Raji (cell line): Measurements from ENCODE around the gene MC3R.

Experiments
- POLR2A ChIP-seq: IDR thresholded peaks from 2 replicates; pipeline ENCODE4 v1.6.1; 2011; ENCODE audit warnings: low read depth, low read length, control low read depth; ENCODE audit not compliant: insufficient read depth

Gene MC3R

GRCh38 chr20:56229812-56230211 is 18.7 kb upstream of the MC3R start:
- TF ChIP-seq POLR2A = no peak

- TF ChIP-seq POLR2A = no peak
Observed at GRCh38 chr20:56234110-56234509, 14.4 kb upstream of the MC3R start.

- no peak for TF ChIP-seq POLR2A
Observed at GRCh38 chr20:56237335-56237734, 11.2 kb upstream of the MC3R start.

- no peak for TF ChIP-seq POLR2A
Observed at GRCh38 chr20:56244259-56244658, 4.3 kb upstream of the MC3R start.

- no peak for TF ChIP-seq POLR2A
Observed at GRCh38 chr20:56245761-56246160, 2.8 kb upstream of the MC3R start.

GRCh38 chr20:56249244-56249955 is 868 bp downstream of the MC3R start:
- no peak for TF ChIP-seq POLR2A

GRCh38 chr20:56249956-56250355 is 1.4 kb downstream of the MC3R start:
- no peak for TF ChIP-seq POLR2A

- TF ChIP-seq POLR2A = no peak
Observed at GRCh38 chr20:56257604-56258003, 9.1 kb downstream of the MC3R start.

GRCh38 chr20:56259948-56260347 is 11.4 kb downstream of the MC3R start:
- no peak for TF ChIP-seq POLR2A

GRCh38 chr20:56268536-56268935 is 20.0 kb downstream of the MC3R start:
- TF ChIP-seq POLR2A = no peak

GRCh38 chr20:56271974-56272373 is 23.4 kb downstream of the MC3R start:
- TF ChIP-seq POLR2A = no peak

GRCh38 chr20:56273491-56273890 is 25.0 kb downstream of the MC3R start:
- no peak for TF ChIP-seq POLR2A

- no peak for TF ChIP-seq POLR2A
Observed at GRCh38 chr20:56274156-56274555, 25.6 kb downstream of the MC3R start.

GRCh38 chr20:56278196-56278595 is 29.7 kb downstream of the MC3R start:
- TF ChIP-seq POLR2A = no peak

GRCh38 chr20:56285496-56285895 is 37.0 kb downstream of the MC3R start:
- TF ChIP-seq POLR2A = no peak

GRCh38 chr20:56289652-56290051 is 41.1 kb downstream of the MC3R start:
- no peak for TF ChIP-seq POLR2A

GRCh38 chr20:56299362-56299761 is 50.8 kb downstream of the MC3R start:
- no peak for TF ChIP-seq POLR2A
